Loucy (cell line): ENCODE data around the gene ALKBH3.

Source experiments
- H2AFZ ChIP-seq: fragments of 200-600 bp; sonication (generic); 2 replicates; pipeline ENCODE4 v1.6.0; 2016; ENCODE audit warnings: antibody characterized with exemption, mild to moderate bottlenecking, low read length, moderate library complexity
- H3F3A ChIP-seq: fragments of 200-600 bp; 2 replicates; pipeline ENCODE4 v1.6.0; 2016; ENCODE audit warnings: antibody characterized with exemption, low read depth, mild to moderate bottlenecking
- H3K27me3 ChIP-seq: fragments of 200-600 bp; sonication (generic); 2 replicates; pipeline ENCODE4 v1.6.1; 2014; ENCODE audit warnings: low read length, mild to moderate bottlenecking; ENCODE audit not compliant: insufficient read depth, poor library complexity, severe bottlenecking
- H3K36me3 ChIP-seq: fragments of 200-600 bp; sonication (generic); 2 replicates; pipeline ENCODE4 v1.6.1; 2016; ENCODE audit warnings: low read length; ENCODE audit not compliant: insufficient read depth
- H3K4me1 ChIP-seq: fragments of 200-600 bp; sonication (generic); 2 replicates; pipeline ENCODE4 v1.5.1; 2014; ENCODE audit warnings: low read length, mild to moderate bottlenecking; ENCODE audit not compliant: insufficient read depth, poor library complexity, severe bottlenecking
- H3K4me2 ChIP-seq: fragments of 200-600 bp; sonication (generic); 2 replicates; pipeline ENCODE4 v1.6.0; 2014; ENCODE audit warnings: antibody characterized with exemption, low read length, low read depth, mild to moderate bottlenecking; ENCODE audit not compliant: poor library complexity, severe bottlenecking
- H3K4me3 ChIP-seq: fragments of 200-600 bp; sonication (generic); 2 replicates; pipeline ENCODE4 v1.5.1; 2014; ENCODE audit warnings: low read length, mild to moderate bottlenecking, mixed read lengths; ENCODE audit not compliant: poor library complexity, severe bottlenecking
- H3K79me2 ChIP-seq: fragments of 200-600 bp; sonication (generic); 2 replicates; pipeline ENCODE4 v1.6.1; 2014; ENCODE audit warnings: low read length; ENCODE audit not compliant: insufficient read depth
- H3K9ac ChIP-seq: fragments of 200-600 bp; sonication (generic); 2 replicates; pipeline ENCODE4 v1.6.0; 2014; ENCODE audit warnings: mild to moderate bottlenecking, low read depth, low read length, moderate library complexity; ENCODE audit not compliant: poor library complexity, severe bottlenecking
- H3K9me2 ChIP-seq: fragments of 200-600 bp; sonication (generic); replicated peaks from 2 replicates; pipeline ENCODE4 v1.6.1; 2016; ENCODE audit warnings: low read depth, low read length, mixed read lengths
- H3K9me3 ChIP-seq: fragments of 200-600 bp; sonication (generic); 2 replicates; pipeline ENCODE4 v1.6.1; 2014; ENCODE audit warnings: mild to moderate bottlenecking, antibody characterized with exemption, low read length, low read depth; ENCODE audit not compliant: insufficient read depth
- H4K20me1 ChIP-seq: fragments of 200-600 bp; sonication (generic); 2 replicates; pipeline ENCODE4 v1.6.0; 2014; ENCODE audit warnings: antibody characterized with exemption, low read length, mild to moderate bottlenecking; ENCODE audit not compliant: insufficient read depth, poor library complexity, severe bottlenecking
- CTCF ChIP-seq: fragments of 200-600 bp; sonication (generic); conservative IDR thresholded peaks from 2 replicates; pipeline ENCODE4 v1.5.1; 2014; ENCODE audit warnings: mild to moderate bottlenecking, antibody characterized with exemption, low read length
- EZH2phosphoT487 ChIP-seq: fragments of 200-600 bp; IDR thresholded peaks from 2 replicates; pipeline ENCODE4 v1.6.1; 2018; ENCODE audit warnings: antibody characterized with exemption, mild to moderate bottlenecking, moderate library complexity, borderline replicate concordance

Gene ALKBH3

GRCh38 chr11:43861141-43861540, 19.5 kb upstream of the ALKBH3 start:
- Histone ChIP-seq H3K9ac (no peak overlapping the region), H3K9me3 (no peaks in the 10 kb centered on the region), H3K9me2 (no peaks in the 10 kb centered on the region), H4K20me1 (no peaks in the 10 kb centered on the region), H3K4me3 (no peak overlapping the region), H3K4me2 (no peak overlapping the region), H2AFZ (no peak overlapping the region), H3K4me1 (no peaks in the 10 kb centered on the region), H3K36me3 (0 out of 2 replicates have a peak, but pooled peaks cover 5% of the 10 kb centered on the region), H3K27me3 (no peaks in the 10 kb centered on the region), H3K79me2 (no peaks in the 10 kb centered on the region), H3F3A (no peaks in the 10 kb centered on the region)
- TF ChIP-seq EZH2phosphoT487: no peak
- no peak for TF ChIP-seq CTCF

- no peak overlapping the region for H2AFZ ChIP-seq
- H3K79me2 ChIP-seq: no peaks in the 10 kb centered on the region
- TF ChIP-seq CTCF (no peak), EZH2phosphoT487 (no peak)
- no peak overlapping the region for H3K4me2 ChIP-seq
- peaks cover 12% of the 10 kb centered on the region for H3F3A ChIP-seq
- no peak overlapping the region for H3K9ac ChIP-seq
- no peak overlapping the region for H3K4me3 ChIP-seq
- no peaks in the 10 kb centered on the region for H3K9me2 ChIP-seq
- no peaks in the 10 kb centered on the region for H4K20me1 ChIP-seq
- H3K27me3 ChIP-seq: peaks cover 5% of the 10 kb centered on the region
- H3K36me3 ChIP-seq: no peaks in the 10 kb centered on the region
- H3K9me3 ChIP-seq: no peaks in the 10 kb centered on the region
- H3K4me1 ChIP-seq: peaks cover 16% of the 10 kb centered on the region
Measured at GRCh38 chr11:43866520-43866919, 14.1 kb upstream of the ALKBH3 start.

- TF ChIP-seq EZH2phosphoT487 (no peak), CTCF (no peak)
- H3K4me1 ChIP-seq: peaks cover 16% of the 10 kb centered on the region
- H3K4me2 ChIP-seq: no peak overlapping the region
- H4K20me1 ChIP-seq: no peaks in the 10 kb centered on the region
- H3K9me3 ChIP-seq: no peaks in the 10 kb centered on the region
- H3F3A ChIP-seq: peaks cover 12% of the 10 kb centered on the region
- H3K27me3 ChIP-seq: peaks cover 8% of the 10 kb centered on the region
- no peak overlapping the region for H3K9ac ChIP-seq
- no peak overlapping the region for H2AFZ ChIP-seq
- no peaks in the 10 kb centered on the region for H3K9me2 ChIP-seq
- no peaks in the 10 kb centered on the region for H3K36me3 ChIP-seq
- no peak overlapping the region for H3K4me3 ChIP-seq
- H3K79me2 ChIP-seq: no peaks in the 10 kb centered on the region
Measured at GRCh38 chr11:43866969-43867368, 13.7 kb upstream of the ALKBH3 start.
